GM12878 (cell line): Measurements from ENCODE around the gene BAIAP2L1. TPM values are rescaled to one million over a fixed set of nuclear protein-coding genes. Genes with fewer than 3 reads are reported as not detected.
A peak's percentile ranks its signal among the peaks of the same experiment; 100 is the strongest.

Experiments
- ATAC-seq: fragments of 200-7000 bp; cut with Tn5 transposase; 3 replicates; pipeline ENCODE4 v1.9.1; 2020; ENCODE audit warnings: mild to moderate bottlenecking, moderate library complexity
- BruUV-seq: library from RNA; stranded (reverse); fragments of 400-500 nt; replicated peaks from 2 replicates; lab custom pipeline; 2021; lab: Mats Ljungman, UMichigan
- CTCF ChIA-PET: fragments of 300-600 bp; sonication (Branson Sonifier 250); formaldehyde crosslinking; extraction: SDS; loops from one replicate; lab custom pipeline; 2021; ENCODE audit warnings: inconsistent platforms; lab: Yijun Ruan, JAX
- POLR2A ChIA-PET: fragments of 350-600 bp; formaldehyde crosslinking; extraction: SDS; loops from one replicate; lab custom pipeline; 2021; ENCODE audit warnings: inconsistent platforms; lab: Charles Lee
- RAD21 ChIA-PET: fragments of 300-600 bp; sonication (Branson Sonifier 250); formaldehyde crosslinking; loops from one replicate; lab custom pipeline; 2023; ENCODE audit warnings: antibody characterized with exemption; ENCODE audit not compliant: unreplicated experiment; lab: Charles Lee
- SMC1A ChIA-PET: fragments of 300-600 bp; sonication (Branson Sonifier 250); formaldehyde crosslinking; loops from one replicate; lab custom pipeline; 2023; ENCODE audit not compliant: unreplicated experiment, uncharacterized antibody; lab: Charles Lee
- DNase-seq: peaks from one replicate; pipeline ENCODE4 v3.0.0-alpha.2; 2011; ENCODE audit warnings: low read depth, low spot score
- FAIRE-seq: peaks from 3 replicates; lab custom pipeline; 2011; peaks lifted over from hg19 to GRCh38; lab: Jason Lieb, UNC
- H2AFZ ChIP-seq: 2 replicates; pipeline ENCODE4 v1.6.0; 2011; ENCODE audit warnings: low read depth, low read length, control low read depth; ENCODE audit not compliant: control insufficient read depth
- H3K27ac ChIP-seq: 2 replicates; pipeline ENCODE4 v1.5.1; 2011; ENCODE audit warnings: control low read depth; ENCODE audit not compliant: control insufficient read depth, insufficient read depth
- H3K27me3 ChIP-seq, 2 experiments: replicated peaks in 1 of 2; 2 replicates each; pipeline versions ENCODE4 v1.6.0 to v1.6.1; 2011; ENCODE audit warnings: low read length in 1 of 2; ENCODE audit not compliant: control insufficient read depth in 2 of 2, insufficient read depth in 2 of 2
- H3K36me3 ChIP-seq, 2 experiments: 2 replicates each; pipeline ENCODE4 v1.5.1; 2011; ENCODE audit warnings: low read length in 1 of 2; ENCODE audit not compliant: control insufficient read depth in 2 of 2, insufficient read depth in 2 of 2
- H3K4me1 ChIP-seq: 2 replicates; pipeline ENCODE4 v1.6.1; 2011; ENCODE audit warnings: mild to moderate bottlenecking, low read length, moderate library complexity, mixed read lengths; ENCODE audit not compliant: control insufficient read depth, insufficient read depth
- H3K4me2 ChIP-seq: 2 replicates; pipeline ENCODE4 v1.6.0; 2011; ENCODE audit warnings: control low read depth; ENCODE audit not compliant: control insufficient read depth, insufficient read depth
- H3K4me3 ChIP-seq: fragments of 200-600 bp; sonication (generic); 2 replicates; pipeline ENCODE4 v1.5.1; 2016
- H3K79me2 ChIP-seq: 2 replicates; pipeline ENCODE4 v1.6.0; 2011; ENCODE audit warnings: low read length; ENCODE audit not compliant: control insufficient read depth, insufficient read depth
- H3K9ac ChIP-seq: 2 replicates; pipeline ENCODE4 v1.8.0; 2011; ENCODE audit warnings: low read length, control low read depth, mixed read lengths; ENCODE audit not compliant: control insufficient read depth, insufficient read depth
- H3K9me3 ChIP-seq: replicated peaks from 3 replicates; pipeline ENCODE4 v1.5.1; 2011; ENCODE audit warnings: mild to moderate bottlenecking, low read length; ENCODE audit not compliant: control insufficient read depth, insufficient read depth
- H4K20me1 ChIP-seq: 2 replicates; pipeline ENCODE4 v1.6.0; 2011; ENCODE audit not compliant: control insufficient read depth, insufficient read depth
- CREB1 ChIP-seq: IDR thresholded peaks from 2 replicates; pipeline ENCODE4 v1.6.1; 2012; ENCODE audit warnings: low read depth, mild to moderate bottlenecking, inconsistent platforms
- CTCF ChIP-seq, 3 experiments: IDR thresholded peaks in 2 of 3; conservative IDR thresholded peaks in 1 of 3; 2 replicates each; pipeline ENCODE4 v1.5.1; 2011; ENCODE audit warnings: low read depth in 3 of 3, low read length in 3 of 3, mild to moderate bottlenecking in 3 of 3, control low read depth in 2 of 3, moderate library complexity in 2 of 3, inconsistent platforms in 1 of 3, mixed read lengths in 1 of 3; ENCODE audit not compliant: control insufficient read depth in 2 of 3, insufficient read depth in 1 of 3; ENCODE audit errors: extremely low read depth in 1 of 3
- GABPA ChIP-seq: IDR thresholded peaks from 2 replicates; pipeline ENCODE4 v1.6.1; 2014; ENCODE audit warnings: antibody characterized with exemption, low read depth, mild to moderate bottlenecking, inconsistent platforms
- IKZF2 ChIP-seq, 2 experiments: fragments of 450-650 bp; IDR thresholded peaks; 2 replicates each; pipeline ENCODE4 v1.6.1; 2017; ENCODE audit warnings: mild to moderate bottlenecking in 2 of 2, moderate library complexity in 2 of 2
- MYB ChIP-seq: fragments of 150-350 bp; IDR thresholded peaks from 2 replicates; pipeline ENCODE4 v1.6.1; 2014; ENCODE audit warnings: mild to moderate bottlenecking, low read depth, low read length, borderline replicate concordance
- POLR2A ChIP-seq: IDR thresholded peaks from 2 replicates; pipeline ENCODE4 v1.6.1; 2011; ENCODE audit warnings: low read depth, mild to moderate bottlenecking, low read length
- REST ChIP-seq: IDR thresholded peaks from 2 replicates; pipeline ENCODE4 v1.6.1; 2012; ENCODE audit warnings: mild to moderate bottlenecking, low read depth, low read length
- WGBS: methylation state at CpG from one replicate; pipeline ENCODE4 v1.1.6; 2016; ENCODE audit warnings: low lambda C conversion rate; ENCODE audit not compliant: insufficient replicate concordance, insufficient coverage; ENCODE audit errors: missing lambda C conversion rate; 5-methylcytosine and 5-hydroxymethylcytosine counted together
- in situ Hi-C: fragments of 300-500 bp; cut with MboI; formaldehyde crosslinking; loops from 9 replicates; pipeline ENCODE4 v1.14.3; 2018; ENCODE audit warnings: mixed read lengths
- intact Hi-C: fragments of 100-400 bp; cut with micrococcal nuclease; formaldehyde crosslinking; loops from one replicate; pipeline ENCODE4 v1.14.2; 2022; ENCODE audit not compliant: unreplicated experiment
- polyA plus RNA-seq, 11 experiments: library from polyadenylated mRNA; depleted of rRNA in 4 of 11; unstranded in 6 of 11; stranded (reverse) in 5 of 11; fragments of >200 nt; fragmentation: Nextera tagmentation in 4 of 11; fragmentation: Illumina TruSeq in 1 of 11; extraction: Ambion mirVana in 4 of 11; extraction: Trizol in 1 of 11; gene quantifications; 1 replicate in 1 of 11; 2 replicates in 10 of 11; pipeline versions ENCODE4 v1.2.1 to v1.2.3, GENCODE V29; 2011 to 2016; ENCODE audit warnings: inconsistent platforms in 2 of 11, missing spikeins in 2 of 11, low read depth in 1 of 11
- total RNA-seq, 4 experiments: library from RNA; depleted of rRNA in 3 of 4; stranded (reverse); fragments of >200 nt in 3 of 4; fragmentation: Illumina TruSeq in 1 of 4; extraction: Trizol in 1 of 4; gene quantifications; 2 replicates each; pipeline versions ENCODE4 v1.2.1 to v1.2.3, GENCODE V29; 2013 to 2021

BAIAP2L1 gene
- total and polyA plus RNA-seq, 10 of the 15 experiments (the other 5 are each of a cell fraction or from before 2014, with no cell fraction given) = 8.9 to 60.2 (median 35.7) TPM

GRCh38 chr7:98250789-98251188, 150.1 kb downstream of the BAIAP2L1 start (continued):
- peak; percentile 46; the same call in 1 of the 2 replicates for TF ChIP-seq POLR2A
- TF ChIP-seq CREB1 = peak; percentile 41; the same call in 1 of the 2 replicates
- TF ChIP-seq CTCF (IDR thresholded peaks at IDR 0.05 in 2 of 3, conservative IDR thresholded peaks at IDR 0.05 in 1 of 3; ENCODE audit: control insufficient read depth in 2 of 3, extremely low read depth in 1 of 3, insufficient read depth in 1 of 3, low read depth in 3 of 3, low read length in 3 of 3) = peak in 1 of 3 experiments; percentile 27; a peak in 1 of 6 replicates

GRCh38 chr7:98249106-98249505, 151.8 kb downstream of the BAIAP2L1 start:
- Histone ChIP-seq H3K4me2 (no peak overlapping the region), H4K20me1 (no peaks in the 10 kb centered on the region), H2AFZ (no peak overlapping the region), H3K9me3 (no peaks in the 10 kb centered on the region), H3K4me3 (no peak overlapping the region), H3K4me1 (peaks cover 10% of the 10 kb centered on the region), H3K27me3 (no peaks in the 10 kb centered on the region), H3K36me3 (no peaks in the 10 kb centered on the region), H3K79me2 (peaks cover 10% of the 10 kb centered on the region), H3K9ac (no peak overlapping the region), H3K27ac (no peak overlapping the region)
- in situ Hi-C loops = no loop called here
- ChIA-PET POLR2A (no interaction called here), SMC1A (no interaction called here), RAD21 (interaction anchor here (2.7 kb wide), 1 partner anchor 81 kb away, joined by 14 read pairs; no protein-coding TSS in a partner anchor), CTCF (interaction anchor here (1.1 kb wide), 1 partner anchor 81 kb away, joined by 3 read pairs; no protein-coding TSS in a partner anchor)
- TF ChIP-seq MYB (no peak), GABPA (no peak), IKZF2 (IDR thresholded peaks at IDR 0.05) (no peak), REST (no peak), POLR2A (no peak)
- FAIRE-seq = no peak
- 71% methylated on average over 6 of the region's 6 CpGs for WGBS
- intact Hi-C loops = no loop called here
- DNase-seq = no peak
- BruUV-seq = no TSS peak
- ATAC-seq = no peak
